H1 (cell line): ENCODE measurements around the gene AP3D1. TPM values are rescaled to one million over a fixed set of nuclear protein-coding genes. Genes with fewer than 3 reads are reported as not detected.

Experiments
- CTCF ChIA-PET: fragments of 300-600 bp; sonication (Branson Sonifier 250); formaldehyde crosslinking; loops from one replicate; lab custom pipeline; 2021; ENCODE audit not compliant: partially characterized antibody; lab: Charles Lee
- POLR2A ChIA-PET: fragments of 300-600 bp; sonication (Branson Sonifier 250); formaldehyde crosslinking; loops from one replicate; lab custom pipeline; 2021; ENCODE audit warnings: inconsistent platforms; ENCODE audit not compliant: partially characterized antibody; lab: Charles Lee
- DNase-seq, 2 experiments: peaks; one replicate each; pipeline versions ENCODE4 v3.0.0 to v3.0.0-alpha.2; 2010 to 2022; ENCODE audit warnings: low spot score in 2 of 2, low read depth in 1 of 2, mixed read lengths in 1 of 2
- FAIRE-seq: peaks from 2 replicates; lab custom pipeline; 2011; peaks lifted over from hg19 to GRCh38; lab: Jason Lieb, UNC
- H2AFZ ChIP-seq: 2 replicates; pipeline ENCODE4 v1.8.1; 2012; ENCODE audit warnings: low read length, inconsistent platforms
- H2AK5ac ChIP-seq: 2 replicates; pipeline ENCODE4 v1.6.1; 2013; ENCODE audit warnings: low read depth, low read length
- H2BK120ac ChIP-seq: replicated peaks from 2 replicates; pipeline ENCODE3; 2013; ENCODE audit warnings: low read depth, low read length, inconsistent platforms
- H2BK12ac ChIP-seq: 2 replicates; pipeline ENCODE4 v1.6.1; 2013; ENCODE audit warnings: low read depth, low read length
- H2BK15ac ChIP-seq: 2 replicates; pipeline ENCODE4 v1.6.1; 2013; ENCODE audit warnings: low read length
- H2BK20ac ChIP-seq: 2 replicates; pipeline ENCODE4 v1.6.1; 2013; ENCODE audit warnings: low read length
- H2BK5ac ChIP-seq: 2 replicates; pipeline ENCODE4 v1.6.1; 2013; ENCODE audit warnings: low read depth, low read length
- H3K14ac ChIP-seq: 2 replicates; pipeline ENCODE4 v1.6.1; 2013; ENCODE audit warnings: inconsistent platforms; ENCODE audit not compliant: insufficient read length
- H3K18ac ChIP-seq: 2 replicates; pipeline ENCODE4 v1.6.1; 2013; ENCODE audit warnings: low read length; ENCODE audit errors: extremely low read depth
- H3K23ac ChIP-seq: 2 replicates; pipeline ENCODE4 v1.6.1; 2013; ENCODE audit warnings: inconsistent platforms; ENCODE audit not compliant: insufficient read length
- H3K23me2 ChIP-seq: 2 replicates; pipeline ENCODE4 v1.6.1; 2013; ENCODE audit warnings: low read depth, low read length
- H3K27ac ChIP-seq: 2 replicates; pipeline ENCODE4 v1.6.1; 2011; ENCODE audit warnings: low read depth, low read length, inconsistent platforms
- H3K27me3 ChIP-seq, 4 experiments: replicated peaks in 1 of 4; 1 replicate in 1 of 4; 2 replicates in 3 of 4; pipeline versions ENCODE4 v1.6.1 to v1.8.1; 2011 to 2013; ENCODE audit warnings: low read length in 3 of 4, mild to moderate bottlenecking in 3 of 4, inconsistent platforms in 2 of 4, mixed read lengths in 2 of 4, moderate library complexity in 1 of 4; ENCODE audit not compliant: control insufficient read depth in 3 of 4, insufficient read depth in 3 of 4; ENCODE audit errors: extremely low read depth in 1 of 4
- H3K36me3 ChIP-seq, 4 experiments: 2 replicates each; pipeline versions ENCODE4 v1.6.1 to v1.8.1; 2011 to 2013; ENCODE audit warnings: mild to moderate bottlenecking in 4 of 4, low read length in 3 of 4, moderate library complexity in 2 of 4, control low read depth in 1 of 4, inconsistent platforms in 1 of 4; ENCODE audit not compliant: insufficient read depth in 4 of 4, control insufficient read depth in 2 of 4
- H3K4ac ChIP-seq: replicated peaks from 2 replicates; pipeline ENCODE3; 2013; ENCODE audit warnings: low read length, low read depth, mixed read lengths, inconsistent platforms; ENCODE audit not compliant: insufficient read length
- H3K4me1 ChIP-seq, 4 experiments: replicated peaks in 1 of 4; 1 replicate in 1 of 4; 2 replicates in 3 of 4; pipeline versions ENCODE4 v1.6.1 to v1.8.1; 2011 to 2013; ENCODE audit warnings: low read length in 3 of 4, inconsistent platforms in 2 of 4, mixed read lengths in 1 of 4; ENCODE audit not compliant: insufficient read depth in 4 of 4, control insufficient read depth in 3 of 4
- H3K4me2 ChIP-seq, 2 experiments: 2 replicates each; pipeline versions ENCODE4 v1.6.1 to v1.8.1; 2011 to 2013; ENCODE audit warnings: low read depth in 2 of 2, low read length in 2 of 2, control low read depth in 1 of 2, inconsistent platforms in 1 of 2, mild to moderate bottlenecking in 1 of 2; ENCODE audit not compliant: insufficient read depth in 1 of 2
- H3K4me3 ChIP-seq, 4 experiments: fragments of 200-600, 300-600 bp in 1 of 4; sonication (generic), shearing (Covaris generic), sonication (Bioruptor Twin) in 1 of 4; 2 replicates each; pipeline versions ENCODE4 v1.5.1 to v1.8.1; 2011 to 2016; ENCODE audit warnings: low read length in 4 of 4, low read depth in 3 of 4, control low read depth in 2 of 4, inconsistent platforms in 2 of 4, mild to moderate bottlenecking in 2 of 4, mixed read lengths in 1 of 4, moderate library complexity in 1 of 4; ENCODE audit not compliant: insufficient read depth in 2 of 4; ENCODE audit errors: extremely low read depth in 1 of 4
- H3K56ac ChIP-seq: replicated peaks from 2 replicates; pipeline ENCODE3; 2013; ENCODE audit warnings: low read depth, mild to moderate bottlenecking, mixed read lengths, low read length, inconsistent platforms; ENCODE audit not compliant: insufficient read length
- H3K79me1 ChIP-seq: 2 replicates; pipeline ENCODE4 v1.6.1; 2013; ENCODE audit warnings: low read depth, low read length, control low read depth
- H3K79me2 ChIP-seq, 2 experiments: 2 replicates each; pipeline versions ENCODE4 v1.6.1 to v1.8.1; 2012 to 2013; ENCODE audit warnings: low read length in 2 of 2, mild to moderate bottlenecking in 2 of 2, inconsistent platforms in 1 of 2; ENCODE audit not compliant: insufficient read depth in 2 of 2, control insufficient read depth in 1 of 2
- H3K9ac ChIP-seq, 4 experiments: replicated peaks in 1 of 4; 1 replicate in 1 of 4; 2 replicates in 3 of 4; pipeline versions ENCODE4 v1.6.1 to v1.8.1; 2011 to 2013; ENCODE audit warnings: low read depth in 3 of 4, low read length in 3 of 4, control low read depth in 2 of 4, mild to moderate bottlenecking in 2 of 4, moderate library complexity in 2 of 4, inconsistent platforms in 1 of 4; ENCODE audit errors: extremely low read depth in 1 of 4
- H3K9me3 ChIP-seq, 2 experiments: 2 replicates each; pipeline versions ENCODE4 v1.6.1 to v1.8.1; 2012 to 2013; ENCODE audit warnings: mild to moderate bottlenecking in 2 of 2, moderate library complexity in 2 of 2, control low read depth in 1 of 2, inconsistent platforms in 1 of 2, low read depth in 1 of 2, low read length in 1 of 2, mixed read lengths in 1 of 2; ENCODE audit not compliant: insufficient read depth in 2 of 2
- H4K20me1 ChIP-seq, 2 experiments: replicated peaks in 1 of 2; 2 replicates each; pipeline versions ENCODE3 to v1.8.1; 2011 to 2013; ENCODE audit warnings: inconsistent platforms in 2 of 2, low read length in 2 of 2, mild to moderate bottlenecking in 1 of 2; ENCODE audit not compliant: insufficient read depth in 2 of 2, control insufficient read depth in 1 of 2
- H4K5ac ChIP-seq: 2 replicates; pipeline ENCODE4 v1.6.1; 2013; ENCODE audit warnings: low read length, low read depth, mixed read lengths, inconsistent platforms; ENCODE audit not compliant: insufficient read length
- H4K8ac ChIP-seq: 2 replicates; pipeline ENCODE4 v1.8.0; 2013; ENCODE audit warnings: mild to moderate bottlenecking, moderate library complexity, low read length, inconsistent platforms; ENCODE audit not compliant: insufficient read depth; ENCODE audit errors: extremely low read depth
- H4K91ac ChIP-seq: replicated peaks from 2 replicates; pipeline ENCODE3; 2013; ENCODE audit warnings: low read length, mixed read lengths, inconsistent platforms; ENCODE audit not compliant: insufficient read length
- ASH2L ChIP-seq: fragments of 200-600, 300-600 bp; sonication (generic); IDR thresholded peaks from one replicate; pipeline ENCODE4 v1.7.1; 2017; ENCODE audit warnings: low read length
- BCL11A ChIP-seq, 2 experiments: IDR thresholded peaks; one replicate each; pipeline ENCODE4 v1.6.1; 2011; ENCODE audit warnings: low read depth in 2 of 2, low read length in 2 of 2, mild to moderate bottlenecking in 2 of 2
- GABPA ChIP-seq: IDR thresholded peaks from 2 replicates; pipeline ENCODE4 v1.6.1; 2011; ENCODE audit warnings: mild to moderate bottlenecking, low read length, moderate library complexity, borderline replicate concordance; ENCODE audit not compliant: insufficient read depth
- GTF2F1 ChIP-seq: IDR thresholded peaks from 2 replicates; pipeline ENCODE4 v1.6.1; 2012; ENCODE audit warnings: low read depth, low read length, improper control_type of control experiment, borderline replicate concordance
- KDM4A ChIP-seq: IDR thresholded peaks from one replicate; pipeline ENCODE4 v1.7.1; 2012; ENCODE audit warnings: low read depth, mild to moderate bottlenecking, moderate library complexity, low read length, inconsistent platforms; ENCODE audit not compliant: severe bottlenecking
- MAFK ChIP-seq: IDR thresholded peaks from 2 replicates; pipeline ENCODE4 v1.6.1; 2012; ENCODE audit warnings: low read depth, mild to moderate bottlenecking, improper control_type of control experiment, low read length
- NRF1 ChIP-seq: IDR thresholded peaks from 2 replicates; pipeline ENCODE4 v1.6.1; 2011; ENCODE audit warnings: mild to moderate bottlenecking, low read depth, low read length, improper control_type of control experiment
- PHF8 ChIP-seq: fragments of 200-600 bp; sonication (generic); conservative IDR thresholded peaks from 2 replicates; pipeline ENCODE4 v1.7.1; 2012; ENCODE audit warnings: low read depth, mild to moderate bottlenecking, inconsistent platforms, low read length, moderate library complexity
- POLR2A ChIP-seq, 2 experiments: IDR thresholded peaks; 1 replicate in 1 of 2; 2 replicates in 1 of 2; pipeline ENCODE4 v1.6.1; 2011; ENCODE audit warnings: low read depth in 2 of 2, low read length in 2 of 2, mild to moderate bottlenecking in 2 of 2; ENCODE audit errors: control extremely low read depth in 1 of 2
- RFX5 ChIP-seq: IDR thresholded peaks from 2 replicates; pipeline ENCODE4 v1.6.1; 2011; ENCODE audit warnings: low read depth, low read length, improper control_type of control experiment, borderline replicate concordance
- SIN3A ChIP-seq, 2 experiments: IDR thresholded peaks in 1 of 2; conservative IDR thresholded peaks in 1 of 2; 2 replicates each; pipeline ENCODE4 v1.6.1; 2011 to 2012; ENCODE audit warnings: low read length in 2 of 2, improper control_type of control experiment in 1 of 2, low read depth in 1 of 2, mild to moderate bottlenecking in 1 of 2
- TEAD4 ChIP-seq: IDR thresholded peaks from 2 replicates; pipeline ENCODE4 v1.6.1; 2012; ENCODE audit warnings: low read depth, low read length, inconsistent platforms, mixed read lengths
- WGBS, 2 experiments: shearing (Covaris generic) in 1 of 2; methylation state at CpG; one replicate each; pipeline versions ENCODE4 v1.1.6 to v1.1.7; 2013 to 2015; ENCODE audit warnings: low lambda C conversion rate in 2 of 2, mixed read lengths in 2 of 2, inconsistent platforms in 1 of 2, low coverage in 1 of 2, missing lambda C conversion rate in 1 of 2; ENCODE audit not compliant: insufficient replicate concordance in 2 of 2, insufficient coverage in 1 of 2, insufficient read length in 1 of 2; ENCODE audit errors: extremely low coverage in 1 of 2, missing lambda C conversion rate in 1 of 2; 5-methylcytosine and 5-hydroxymethylcytosine counted together
- polyA plus RNA-seq, 7 experiments: library from polyadenylated mRNA; depleted of rRNA in 3 of 7; stranded (reverse) in 5 of 7; unstranded in 2 of 7; fragments of >200 nt in 5 of 7; fragments of 200-250 nt in 2 of 7; gene quantifications; 1 replicate in 5 of 7; 2 replicates in 1 of 7; 4 replicates in 1 of 7; pipeline versions ENCODE4 v1.2.1 to v1.2.3, GENCODE V29; 2011 to 2013; ENCODE audit warnings: missing spikeins in 2 of 7, mixed read lengths in 2 of 7
- total RNA-seq: library from RNA; stranded (reverse); fragmentation: NEBNext Ultra II Directional; extraction: Animal tissue kit (Norgen Biotek cat#: 25700); gene quantifications from 2 replicates; pipeline ENCODE4 v1.2.1, GENCODE V29; 2021

The AP3D1 gene
- total and polyA plus RNA-seq, 2 of the 8 experiments (the other 6 are each of a cell fraction or from before 2014, with no cell fraction given), result 161 to 174 TPM

GRCh38 chr19:2099937-2100718 lies 51.2 kb downstream of the AP3D1 start:
- H2BK15ac ChIP-seq, result no peak overlapping the region
- H3K79me1 ChIP-seq, result peaks cover 9% of the 10 kb centered on the region
- peaks cover 15 to 40% (median 30%) of the 10 kb centered on the region in 4 experiments for H3K36me3 ChIP-seq
- H3K79me2 ChIP-seq, result peaks cover 0 to 16% of the 10 kb centered on the region in 2 experiments; a peak in 2 of 4 replicates
- ChIA-PET POLR2A (interaction anchor here (1.1 kb wide), 4 partner anchors 10 to 175 kb away, joined by 3 to 4 read pairs (median 3); no protein-coding TSS in a partner anchor), CTCF (interaction anchor here (0.6 kb wide), 1 partner anchor 513 kb away, joined by 3 read pairs; no protein-coding TSS in a partner anchor)
- no peak overlapping the region for H3K27ac ChIP-seq
- H3K9ac ChIP-seq, result no peak overlapping the region
- H4K20me1 ChIP-seq, result peaks cover 13 to 30% of the 10 kb centered on the region in 2 experiments
- H2AK5ac ChIP-seq, result no peak overlapping the region
- H3K4me1 ChIP-seq, result peaks cover 0 to 3% (median 1%) of the 10 kb centered on the region in 4 experiments; a peak in 4 of 7 replicates
- H3K23me2 ChIP-seq, result peaks cover 10% of the 10 kb centered on the region; the same call in 1 of the 2 replicates
- H3K4me2 ChIP-seq, result no peak overlapping the region
- no peak overlapping the region for H3K23ac ChIP-seq
- no peak overlapping the region for H2BK120ac ChIP-seq
- no peak overlapping the region for H3K14ac ChIP-seq
- H2BK20ac ChIP-seq, result no peak overlapping the region
- H3K18ac ChIP-seq, result no peak overlapping the region
- WGBS, 2 experiments, result 89% methylated on average over 32 of the region's 39 CpGs; no CpG with 5 or more reads in 1 of the 2 experiments
- FAIRE-seq, result no peak
- no peak overlapping the region for H2BK5ac ChIP-seq
- no peak overlapping the region; the same call in 1 of the 2 replicates for H4K8ac ChIP-seq
- no peak overlapping the region for H2AFZ ChIP-seq
- no peak for DNase-seq
- no peaks in the 10 kb centered on the region for H3K27me3 ChIP-seq
- H3K4ac ChIP-seq, result no peak overlapping the region
- H3K4me3 ChIP-seq, result no peak overlapping the region
- H4K5ac ChIP-seq, result no peak overlapping the region
- no peak overlapping the region for H4K91ac ChIP-seq
- H2BK12ac ChIP-seq, result no peak overlapping the region
- no peaks in the 10 kb centered on the region; a peak in 1 of 4 replicates for H3K9me3 ChIP-seq
- no peak overlapping the region for H3K56ac ChIP-seq
- TF ChIP-seq PHF8 (no peak), POLR2A (IDR thresholded peaks at IDR 0.05; ENCODE audit: control extremely low read depth in 1 of 2, low read depth in 2 of 2, low read length in 2 of 2) (no peak), TEAD4 (no peak), NRF1 (no peak), BCL11A (IDR thresholded peaks at IDR 0.05; ENCODE audit: low read depth in 2 of 2, low read length in 2 of 2) (no peak), ASH2L (no peak), MAFK (no peak), KDM4A (no peak), GABPA (no peak), GTF2F1 (no peak), RFX5 (no peak), SIN3A (conservative IDR thresholded peaks at IDR 0.05 in 1 of 2, IDR thresholded peaks at IDR 0.05 in 1 of 2; ENCODE audit: low read depth in 1 of 2, low read length in 2 of 2) (no peak)
